ENCODE data around the gene RMP24.
A peak's percentile ranks its signal among the peaks of the same experiment; 100 is the strongest.

The RMP24 gene

DNA sequence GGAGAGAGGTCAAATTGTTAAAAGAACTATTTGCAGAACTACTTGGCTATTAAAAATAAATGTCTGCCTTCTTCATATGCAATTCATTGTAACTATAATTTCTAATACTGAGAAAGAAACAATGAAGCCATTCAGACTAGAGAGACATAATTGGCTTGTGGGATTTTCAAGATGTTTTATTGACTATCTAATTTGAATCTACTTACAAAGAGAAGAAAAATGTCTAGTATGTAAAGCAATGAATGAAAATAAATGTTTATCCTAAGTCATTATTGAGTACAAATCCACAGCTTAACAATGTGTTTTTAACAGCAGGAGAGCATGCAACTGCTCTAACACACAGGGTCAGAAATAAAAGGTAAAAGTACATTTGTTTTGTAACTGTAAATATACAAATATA, 19.2 kb downstream of the RMP24 start:
- ChIA-PET CTCF (no interaction called here), POLR2A (no interaction called here)
- TF ChIP-seq, protein P1, sequence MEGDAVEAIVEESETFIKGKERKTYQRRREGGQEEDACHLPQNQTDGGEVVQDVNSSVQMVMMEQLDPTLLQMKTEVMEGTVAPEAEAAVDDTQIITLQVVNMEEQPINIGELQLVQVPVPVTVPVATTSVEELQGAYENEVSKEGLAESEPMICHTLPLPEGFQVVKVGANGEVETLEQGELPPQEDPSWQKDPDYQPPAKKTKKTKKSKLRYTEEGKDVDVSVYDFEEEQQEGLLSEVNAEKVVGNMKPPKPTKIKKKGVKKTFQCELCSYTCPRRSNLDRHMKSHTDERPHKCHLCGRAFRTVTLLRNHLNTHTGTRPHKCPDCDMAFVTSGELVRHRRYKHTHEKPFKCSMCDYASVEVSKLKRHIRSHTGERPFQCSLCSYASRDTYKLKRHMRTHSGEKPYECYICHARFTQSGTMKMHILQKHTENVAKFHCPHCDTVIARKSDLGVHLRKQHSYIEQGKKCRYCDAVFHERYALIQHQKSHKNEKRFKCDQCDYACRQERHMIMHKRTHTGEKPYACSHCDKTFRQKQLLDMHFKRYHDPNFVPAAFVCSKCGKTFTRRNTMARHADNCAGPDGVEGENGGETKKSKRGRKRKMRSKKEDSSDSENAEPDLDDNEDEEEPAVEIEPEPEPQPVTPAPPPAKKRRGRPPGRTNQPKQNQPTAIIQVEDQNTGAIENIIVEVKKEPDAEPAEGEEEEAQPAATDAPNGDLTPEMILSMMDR (IDR thresholded peaks at IDR 0.05; ENCODE audit: unreplicated experiment): no peak
- no peaks in the 10 kb centered on the region for H3K4me1 Mint-ChIP-seq (ENCODE audit: insufficient read depth, unreplicated experiment)
- BruUV-seq (replicated peaks): no TSS peak
- no peaks in the 10 kb centered on the region for H3K27me3 Mint-ChIP-seq (ENCODE audit: insufficient read depth, unreplicated experiment)
- H3K36me3 Mint-ChIP-seq (ENCODE audit: insufficient read depth, unreplicated experiment): peaks cover 31% of the 10 kb centered on the region
- intact Hi-C loops (cut with micrococcal nuclease): no loop called here
- no peaks in the 10 kb centered on the region for H3K9me3 Mint-ChIP-seq (ENCODE audit: unreplicated experiment)
- no peak for DNase-seq (ENCODE audit: unreplicated experiment)
- no peak overlapping the region for H3K4me3 Mint-ChIP-seq (ENCODE audit: unreplicated experiment)
- H3K27ac Mint-ChIP-seq (ENCODE audit: low read depth, unreplicated experiment): no peak overlapping the region

DNA sequence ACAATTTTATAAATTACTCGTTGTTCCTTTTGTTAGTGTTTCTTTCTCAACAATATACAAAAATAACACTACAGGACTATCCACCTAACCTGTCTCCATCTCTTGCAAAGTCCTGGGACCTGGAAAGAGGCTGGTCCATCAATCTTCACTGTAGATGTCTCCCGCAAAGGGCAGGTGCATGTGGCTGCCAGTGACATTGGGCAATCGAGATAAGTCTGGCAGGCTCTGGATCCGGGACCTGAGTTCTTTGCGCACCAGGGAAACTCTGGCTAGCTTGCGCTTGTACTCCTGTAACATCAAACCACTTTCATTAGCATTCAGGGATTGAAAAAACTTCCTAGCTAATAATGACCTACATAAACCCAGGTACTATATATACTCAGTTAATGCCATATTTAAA, 20.5 kb downstream of the RMP24 start:
- H3K27ac Mint-ChIP-seq (ENCODE audit: low read depth, unreplicated experiment): no peak overlapping the region
- ChIA-PET POLR2A (interaction anchor here (1.0 to 2.4 kb wide), 2 partner anchors 8 to 136 kb away, joined by 3 to 5 read pairs; partner anchors contain the start of gene SLC39A6), CTCF (interaction anchor here (0.6 kb wide), 1 partner anchor 20 kb away, joined by 4 read pairs; the partner anchor contains the start of gene RMP24)
- H3K4me1 Mint-ChIP-seq (ENCODE audit: insufficient read depth, unreplicated experiment): no peaks in the 10 kb centered on the region
- no TSS peak for BruUV-seq (replicated peaks)
- no peak overlapping the region for H3K4me3 Mint-ChIP-seq (ENCODE audit: unreplicated experiment)
- H3K9me3 Mint-ChIP-seq (ENCODE audit: unreplicated experiment): no peaks in the 10 kb centered on the region
- no peaks in the 10 kb centered on the region for H3K27me3 Mint-ChIP-seq (ENCODE audit: insufficient read depth, unreplicated experiment)
- DNase-seq (ENCODE audit: unreplicated experiment): no peak
- TF ChIP-seq, protein P1 (IDR thresholded peaks at IDR 0.05; ENCODE audit: unreplicated experiment): no peak
- intact Hi-C loops (cut with micrococcal nuclease): no loop called here
- peaks cover 29% of the 10 kb centered on the region for H3K36me3 Mint-ChIP-seq (ENCODE audit: insufficient read depth, unreplicated experiment)

- TF ChIP-seq, protein P1 (IDR thresholded peaks at IDR 0.05; ENCODE audit: unreplicated experiment): peak; percentile 7
- DNase-seq (ENCODE audit: unreplicated experiment): peak; percentile 22
- no TSS peak for BruUV-seq (replicated peaks)
- Mint-ChIP-seq H3K4me1 (ENCODE audit: insufficient read depth, unreplicated experiment) (no peaks in the 10 kb centered on the region), H3K36me3 (ENCODE audit: insufficient read depth, unreplicated experiment) (no peaks in the 10 kb centered on the region), H3K4me3 (ENCODE audit: unreplicated experiment) (no peak overlapping the region), H3K27ac (ENCODE audit: low read depth, unreplicated experiment) (no peak overlapping the region), H3K27me3 (ENCODE audit: insufficient read depth, unreplicated experiment) (no peaks in the 10 kb centered on the region), H3K9me3 (ENCODE audit: unreplicated experiment) (no peaks in the 10 kb centered on the region)
- ChIA-PET POLR2A (no interaction called here), CTCF (interaction anchor here (0.7 kb wide), 1 partner anchor 18 kb away, joined by 3 read pairs; no protein-coding TSS in a partner anchor)
- intact Hi-C loops (cut with micrococcal nuclease): no loop called here
Observed at GRCh38 chr18:35998967-35999366, 26.5 kb downstream of the RMP24 start.

- H3K36me3 Mint-ChIP-seq (ENCODE audit: insufficient read depth, unreplicated experiment): no peaks in the 10 kb centered on the region
- ChIA-PET CTCF (interaction anchor here (0.7 kb wide), 1 partner anchor 166 kb away, joined by 3 read pairs; no protein-coding TSS in a partner anchor), POLR2A (interaction anchor here (0.5 kb wide), 1 partner anchor 827 kb away, joined by 3 read pairs; no protein-coding TSS in a partner anchor)
- no peaks in the 10 kb centered on the region for H3K27me3 Mint-ChIP-seq (ENCODE audit: insufficient read depth, unreplicated experiment)
- intact Hi-C loops (cut with micrococcal nuclease): no loop called here
- no peak overlapping the region for H3K4me3 Mint-ChIP-seq (ENCODE audit: unreplicated experiment)
- H3K4me1 Mint-ChIP-seq (ENCODE audit: insufficient read depth, unreplicated experiment): no peaks in the 10 kb centered on the region
- H3K9me3 Mint-ChIP-seq (ENCODE audit: unreplicated experiment): no peaks in the 10 kb centered on the region
- TF ChIP-seq, protein P1 (IDR thresholded peaks at IDR 0.05; ENCODE audit: unreplicated experiment): no peak
- no TSS peak for BruUV-seq (replicated peaks)
- DNase-seq (ENCODE audit: unreplicated experiment): no peak
- H3K27ac Mint-ChIP-seq (ENCODE audit: low read depth, unreplicated experiment): no peak overlapping the region
Observed at GRCh38 chr18:35999925-36000324, 27.4 kb downstream of the RMP24 start.
